PC-3 (cell line): ENCODE measurements around the gene NIPAL3. TPM values are rescaled to one million over a fixed set of nuclear protein-coding genes. Genes with fewer than 3 reads are reported as not detected.

Experiments
- ATAC-seq: fragments of 200-7000 bp; cut with Tn5 transposase; 2 replicates; pipeline ENCODE4 v1.9.1; 2020; ENCODE audit warnings: mild to moderate bottlenecking, moderate library complexity
- BruUV-seq: library from RNA; stranded (reverse); fragments of 400-500 nt; replicated peaks from 2 replicates; lab custom pipeline; 2021; lab: Mats Ljungman, UMichigan
- CTCF ChIA-PET: fragments of 300-600 bp; sonication (Branson Sonifier 250); formaldehyde crosslinking; loops from one replicate; lab custom pipeline; 2022; ENCODE audit warnings: antibody characterized with exemption; lab: Charles Lee
- POLR2A ChIA-PET: fragments of 300-600 bp; sonication (Branson Sonifier 250); formaldehyde crosslinking; loops from one replicate; lab custom pipeline; 2022; ENCODE audit warnings: antibody characterized with exemption; ENCODE audit not compliant: unreplicated experiment; lab: Charles Lee
- DNase-seq: peaks from one replicate; pipeline ENCODE4 v3.0.0-alpha.2; 2015
- H2AFZ ChIP-seq: fragments of 300-600 bp; sonication (generic); 2 replicates; pipeline ENCODE4 v1.6.0; 2016; ENCODE audit warnings: antibody characterized with exemption, low read length
- H3F3A ChIP-seq: fragments of 300-600 bp; sonication (generic); one replicate; pipeline ENCODE4 v1.6.0; 2017; ENCODE audit warnings: antibody characterized with exemption, low read length, control low read depth, mild to moderate bottlenecking; ENCODE audit not compliant: unreplicated experiment
- H3K27ac ChIP-seq: fragments of 300-600 bp; sonication (generic); 2 replicates; pipeline ENCODE4 v1.5.1; 2016; ENCODE audit warnings: mild to moderate bottlenecking, low read length
- H3K27me3 ChIP-seq: fragments of 300-600 bp; sonication (generic); 2 replicates; pipeline ENCODE4 v1.6.1; 2016; ENCODE audit warnings: low read length, mixed read lengths
- H3K36me3 ChIP-seq: fragments of 300-600 bp; sonication (generic); 2 replicates; pipeline ENCODE4 v1.6.1; 2016; ENCODE audit warnings: low read depth, mixed run types, low read length, mixed read lengths
- H3K4me1 ChIP-seq: fragments of 300-600 bp; sonication (generic); 2 replicates; pipeline ENCODE4 v1.5.1; 2016; ENCODE audit warnings: low read length; ENCODE audit not compliant: insufficient read depth
- H3K4me2 ChIP-seq: fragments of 300-600 bp; sonication (generic); 2 replicates; pipeline ENCODE4 v1.6.0; 2016; ENCODE audit warnings: low read length
- H3K4me3 ChIP-seq: fragments of 300-600 bp; sonication (generic); 2 replicates; pipeline ENCODE4 v1.5.1; 2016; ENCODE audit warnings: mild to moderate bottlenecking, low read length, mixed read lengths
- H3K79me2 ChIP-seq: fragments of 300-600 bp; sonication (generic); 2 replicates; pipeline ENCODE4 v1.6.1; 2017; ENCODE audit warnings: low read length, mixed read lengths
- H3K9ac ChIP-seq: fragments of 300-600 bp; sonication (generic); 2 replicates; pipeline ENCODE4 v1.6.0; 2016; ENCODE audit warnings: mild to moderate bottlenecking, low read length
- H3K9me2 ChIP-seq: fragments of 300-600 bp; sonication (generic); replicated peaks from 2 replicates; pipeline ENCODE4 v1.6.1; 2016; ENCODE audit warnings: mixed run types, low read length, mixed read lengths
- H3K9me3 ChIP-seq: fragments of 300-600 bp; sonication (generic); 2 replicates; pipeline ENCODE4 v1.6.1; 2016; ENCODE audit warnings: low read length, mixed read lengths
- H4K20me1 ChIP-seq: fragments of 300-600 bp; sonication (generic); 2 replicates; pipeline ENCODE4 v1.6.1; 2016; ENCODE audit warnings: low read length, mixed read lengths
- EZH2 ChIP-seq: fragments of 300-600 bp; sonication (generic); IDR thresholded peaks from one replicate; pipeline ENCODE4 v1.6.1; 2017; ENCODE audit warnings: antibody characterized with exemption, mild to moderate bottlenecking, low read length; ENCODE audit not compliant: unreplicated experiment
- EZH2phosphoT487 ChIP-seq: fragments of 300-600 bp; sonication (generic); IDR thresholded peaks from 2 replicates; pipeline ENCODE4 v1.6.1; 2018; ENCODE audit warnings: mild to moderate bottlenecking, antibody characterized with exemption, low read length, borderline replicate concordance
- intact Hi-C: fragments of 100-400 bp; cut with micrococcal nuclease; formaldehyde crosslinking; loops from 2 replicates; pipeline ENCODE4 v1.9.0; 2023
- total RNA-seq: library from RNA; depleted of rRNA; stranded (reverse); fragments of >200 nt; gene quantifications from 2 replicates; pipeline ENCODE4 v1.2.3, GENCODE V29; 2014
- TF ChIP-seq, protein P1 (sequence below): fragments of 300-600 bp; sonication (generic); conservative IDR thresholded peaks from 2 replicates; pipeline ENCODE4 v1.5.1; 2017; ENCODE audit warnings: antibody characterized with exemption, low read depth, mild to moderate bottlenecking, low read length

The NIPAL3 gene
- total RNA-seq, 1 experiment from 2014 or later = 35.2 TPM

DNA sequence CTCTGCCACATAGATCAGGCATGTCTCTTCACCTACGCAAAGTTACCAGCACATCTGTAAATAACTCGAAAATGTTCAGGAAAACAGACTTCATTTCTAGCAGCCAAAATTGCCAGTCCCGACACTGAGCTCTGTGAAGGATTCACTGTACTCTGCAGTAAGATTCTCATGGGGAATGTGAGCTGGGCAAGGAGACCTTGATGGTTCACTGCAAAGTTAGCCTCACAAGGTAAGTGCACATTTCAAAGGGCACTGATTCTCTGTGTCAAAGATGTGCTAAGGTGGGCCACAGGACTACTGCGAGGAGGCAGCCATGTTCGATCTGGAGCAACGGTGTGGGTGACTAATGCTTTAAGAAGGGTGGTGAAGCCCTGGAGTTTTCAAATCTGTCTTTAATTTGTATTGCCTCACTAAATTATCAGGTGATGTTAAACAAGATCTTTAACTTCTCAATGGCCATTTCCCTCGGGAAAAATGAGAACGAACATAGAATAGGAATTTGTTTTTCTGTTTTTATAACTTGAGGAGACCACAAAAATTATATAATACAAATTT lies 27.2 kb upstream of the NIPAL3 start:
- no peak for ATAC-seq
- Histone ChIP-seq H3K36me3 (peaks cover 2% of the 10 kb centered on the region; the same call in 1 of the 2 replicates), H3K27me3 (no peaks in the 10 kb centered on the region), H3K4me3 (no peak overlapping the region), H3K9ac (no peak overlapping the region), H3K79me2 (no peaks in the 10 kb centered on the region), H3F3A (no peaks in the 10 kb centered on the region), H3K27ac (no peak overlapping the region), H3K9me2 (no peaks in the 10 kb centered on the region), H3K9me3 (no peaks in the 10 kb centered on the region), H4K20me1 (no peaks in the 10 kb centered on the region), H3K4me2 (no peak overlapping the region), H3K4me1 (peaks cover 40% of the 10 kb centered on the region), H2AFZ (no peak overlapping the region)
- CTCF ChIA-PET = interaction anchor here (1.5 kb wide), 1 partner anchor 186 kb away, joined by 8 read pairs; no protein-coding TSS in a partner anchor
- no TSS peak for BruUV-seq
- POLR2A ChIA-PET = no interaction called here
- no peak for DNase-seq
- intact Hi-C loops = no loop called here
- TF ChIP-seq, protein P1, sequence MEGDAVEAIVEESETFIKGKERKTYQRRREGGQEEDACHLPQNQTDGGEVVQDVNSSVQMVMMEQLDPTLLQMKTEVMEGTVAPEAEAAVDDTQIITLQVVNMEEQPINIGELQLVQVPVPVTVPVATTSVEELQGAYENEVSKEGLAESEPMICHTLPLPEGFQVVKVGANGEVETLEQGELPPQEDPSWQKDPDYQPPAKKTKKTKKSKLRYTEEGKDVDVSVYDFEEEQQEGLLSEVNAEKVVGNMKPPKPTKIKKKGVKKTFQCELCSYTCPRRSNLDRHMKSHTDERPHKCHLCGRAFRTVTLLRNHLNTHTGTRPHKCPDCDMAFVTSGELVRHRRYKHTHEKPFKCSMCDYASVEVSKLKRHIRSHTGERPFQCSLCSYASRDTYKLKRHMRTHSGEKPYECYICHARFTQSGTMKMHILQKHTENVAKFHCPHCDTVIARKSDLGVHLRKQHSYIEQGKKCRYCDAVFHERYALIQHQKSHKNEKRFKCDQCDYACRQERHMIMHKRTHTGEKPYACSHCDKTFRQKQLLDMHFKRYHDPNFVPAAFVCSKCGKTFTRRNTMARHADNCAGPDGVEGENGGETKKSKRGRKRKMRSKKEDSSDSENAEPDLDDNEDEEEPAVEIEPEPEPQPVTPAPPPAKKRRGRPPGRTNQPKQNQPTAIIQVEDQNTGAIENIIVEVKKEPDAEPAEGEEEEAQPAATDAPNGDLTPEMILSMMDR = no peak
- TF ChIP-seq EZH2 (no peak), EZH2phosphoT487 (no peak)

DNA sequence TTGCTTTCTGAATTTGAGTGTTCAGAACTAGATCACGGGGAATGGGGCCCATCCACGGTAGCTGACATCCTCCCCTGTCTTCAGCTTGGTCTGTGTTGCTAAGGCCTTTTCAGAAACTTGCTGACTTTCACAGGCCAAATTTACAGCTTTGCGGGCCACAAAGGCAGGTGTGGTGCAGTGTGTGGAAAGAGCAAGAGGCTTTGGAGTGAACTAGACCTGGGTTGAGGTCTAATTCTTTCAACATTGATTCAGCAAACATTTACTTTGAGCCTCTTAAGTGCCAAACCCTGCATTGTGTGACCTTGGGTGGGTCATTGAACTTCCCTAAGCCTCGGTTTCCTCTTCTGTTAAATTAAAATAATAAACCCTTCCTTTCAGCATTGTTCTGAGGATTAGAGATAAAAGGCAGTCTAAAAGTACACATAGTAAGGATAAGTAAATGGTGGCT lies 26.3 kb upstream of the NIPAL3 start:
- H3K9me3 ChIP-seq = no peaks in the 10 kb centered on the region
- H3K9ac ChIP-seq = no peak overlapping the region
- POLR2A ChIA-PET = no interaction called here
- H3F3A ChIP-seq = no peaks in the 10 kb centered on the region
- no peaks in the 10 kb centered on the region for H4K20me1 ChIP-seq
- no peaks in the 10 kb centered on the region for H3K9me2 ChIP-seq
- no peak overlapping the region for H3K4me3 ChIP-seq
- no peak overlapping the region for H3K27ac ChIP-seq
- CTCF ChIA-PET = interaction anchor here (1.5 kb wide), 1 partner anchor 187 kb away, joined by 8 read pairs; no protein-coding TSS in a partner anchor
- ATAC-seq (no peak), DNase-seq (no peak)
- peaks cover 2% of the 10 kb centered on the region; the same call in 1 of the 2 replicates for H3K36me3 ChIP-seq
- intact Hi-C loops = no loop called here
- H3K79me2 ChIP-seq = no peaks in the 10 kb centered on the region
- no TSS peak for BruUV-seq
- H3K4me2 ChIP-seq = no peak overlapping the region
- no peak overlapping the region for H2AFZ ChIP-seq
- H3K4me1 ChIP-seq = peaks cover 40% of the 10 kb centered on the region
- TF ChIP-seq, protein P1 = no peak
- TF ChIP-seq EZH2phosphoT487 = no peak
- no peaks in the 10 kb centered on the region for H3K27me3 ChIP-seq
